Thyroid gland (tissue), 4 donors: ENCODE measurements around the gene SPANXN2.

Source experiments
- CTCF ChIP-seq, 6 experiments: fragments of 200-600 bp in 3 of 6; fragments of 450-650 bp in 3 of 6; sonication (generic) in 3 of 6; IDR thresholded peaks; one replicate each; pipeline ENCODE4 v1.5.1; 2016 to 2019; ENCODE audit warnings: antibody characterized with exemption in 6 of 6, mild to moderate bottlenecking in 2 of 6, inconsistent platforms in 1 of 6, moderate library complexity in 1 of 6
- POLR2A ChIP-seq, 2 donors: fragments of 450-650 bp; IDR thresholded peaks; one replicate each; pipeline ENCODE4 v1.6.1; 2017; ENCODE audit warnings: antibody characterized with exemption in 2 of 2, mild to moderate bottlenecking in 2 of 2, moderate library complexity in 1 of 2

GRCh38 chrX:143757887-143758286, 37.3 kb upstream of the SPANXN2 start:
- TF ChIP-seq CTCF (IDR thresholded peaks at IDR 0.05) (no peak), POLR2A (IDR thresholded peaks at IDR 0.05) (no peak)
